ENCODE measurements around the gene SPATA3. TPM values are rescaled to one million over a fixed set of nuclear protein-coding genes. Genes with fewer than 3 reads are reported as not detected.

The SPATA3 gene
- total and polyA plus RNA-seq, 2 experiments from 2014 or later: not detected

GRCh38 chr2:231001921-231002320 lies 6.0 kb downstream of the SPATA3 start:
- Histone ChIP-seq H3K79me2 (replicated peaks; ENCODE audit: insufficient read depth) (no peaks in the 10 kb centered on the region), H3K36me3 (ENCODE audit: insufficient read depth) (no peaks in the 10 kb centered on the region), H4K20me1 (replicated peaks; ENCODE audit: insufficient read depth) (no peaks in the 10 kb centered on the region), H2AFZ (no peak overlapping the region), H3K4me3 (no peak overlapping the region), H3K27me3 (ENCODE audit: insufficient read depth) (0 out of 2 replicates have a peak, but pooled peaks cover 8% of the 10 kb centered on the region), H3K27ac (ENCODE audit: low read depth) (no peak overlapping the region), H3K4me1 (ENCODE audit: insufficient read depth) (no peaks in the 10 kb centered on the region), H3F3A (replicated peaks; ENCODE audit: low read depth) (no peaks in the 10 kb centered on the region), H3K4me2 (no peak overlapping the region), H3K9me2 (ENCODE audit: insufficient read depth) (peaks cover 7% of the 10 kb centered on the region; the same call in 1 of the 2 replicates)
- Mint-ChIP-seq H3K27me3 (ENCODE audit: insufficient read depth, low read depth, poor library complexity) (peaks cover 2% of the 10 kb centered on the region), H3K4me1 (peaks cover 8% of the 10 kb centered on the region; the same call in 2 of the 3 replicates), H3K27ac (no peak overlapping the region), H3K36me3 (ENCODE audit: low read depth) (peaks cover 10% of the 10 kb centered on the region), H3K4me3 (no peak overlapping the region), H3K9me3 (peaks cover 19% of the 10 kb centered on the region)
- TF ChIP-seq, protein P1, sequence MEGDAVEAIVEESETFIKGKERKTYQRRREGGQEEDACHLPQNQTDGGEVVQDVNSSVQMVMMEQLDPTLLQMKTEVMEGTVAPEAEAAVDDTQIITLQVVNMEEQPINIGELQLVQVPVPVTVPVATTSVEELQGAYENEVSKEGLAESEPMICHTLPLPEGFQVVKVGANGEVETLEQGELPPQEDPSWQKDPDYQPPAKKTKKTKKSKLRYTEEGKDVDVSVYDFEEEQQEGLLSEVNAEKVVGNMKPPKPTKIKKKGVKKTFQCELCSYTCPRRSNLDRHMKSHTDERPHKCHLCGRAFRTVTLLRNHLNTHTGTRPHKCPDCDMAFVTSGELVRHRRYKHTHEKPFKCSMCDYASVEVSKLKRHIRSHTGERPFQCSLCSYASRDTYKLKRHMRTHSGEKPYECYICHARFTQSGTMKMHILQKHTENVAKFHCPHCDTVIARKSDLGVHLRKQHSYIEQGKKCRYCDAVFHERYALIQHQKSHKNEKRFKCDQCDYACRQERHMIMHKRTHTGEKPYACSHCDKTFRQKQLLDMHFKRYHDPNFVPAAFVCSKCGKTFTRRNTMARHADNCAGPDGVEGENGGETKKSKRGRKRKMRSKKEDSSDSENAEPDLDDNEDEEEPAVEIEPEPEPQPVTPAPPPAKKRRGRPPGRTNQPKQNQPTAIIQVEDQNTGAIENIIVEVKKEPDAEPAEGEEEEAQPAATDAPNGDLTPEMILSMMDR (conservative IDR thresholded peaks at IDR 0.05; ENCODE audit: low read depth in 2 of 2): no peak
- TF ChIP-seq POLR2AphosphoS5 (IDR thresholded peaks at IDR 0.05; ENCODE audit: low read depth) (no peak), STAT1 (IDR thresholded peaks at IDR 0.05; ENCODE audit: unreplicated experiment) (no peak), REST (IDR thresholded peaks at IDR 0.05; ENCODE audit: unreplicated experiment) (no peak), ZNF331 (CRISPR knock-in tag; IDR thresholded peaks at IDR 0.05; ENCODE audit: low read depth) (no peak), ETS1 (IDR thresholded peaks at IDR 0.05) (no peak), EZH2phosphoT487 (IDR thresholded peaks at IDR 0.05; ENCODE audit: unreplicated experiment) (no peak), ZNF462 (CRISPR knock-in tag; IDR thresholded peaks at IDR 0.05) (no peak), EZH2 (IDR thresholded peaks at IDR 0.05; ENCODE audit: low read depth, unreplicated experiment) (no peak), CREB1 (CRISPR knock-in tag; IDR thresholded peaks at IDR 0.05; ENCODE audit: low read depth) (no peak), ZNF114 (CRISPR knock-in tag; IDR thresholded peaks at IDR 0.05) (no peak), NANOG (IDR thresholded peaks at IDR 0.05; ENCODE audit: borderline replicate concordance) (no peak)
- no peak for ATAC-seq
- DNase-seq (ENCODE audit: low spot score): no peak
